Activated T-cell treated with anti-CD3 and anti-CD28 coated beads, Interleukin-2, amount 50 U/mL, for 4 hours (primary cell): ENCODE results near the gene ADAMTSL1. TPM values are rescaled to one million over a fixed set of nuclear protein-coding genes. Genes with fewer than 3 reads are reported as not detected.
"Not testable (repeated sequence)": the region's sequence is repeated elsewhere in the genome, so short reads cannot be mapped to it uniquely, and the experiment has no call there.

Experiments used
- ATAC-seq, 2 donors: fragments of 200-7000 bp; cut with Tn5 transposase; one replicate each; pipeline ENCODE4 v1.10.0; 2021
- DNase-seq: peaks from one replicate; pipeline ENCODE4 v3.0.0-alpha.2; 2020
- H3K27me3 Mint-ChIP-seq: one replicate; pipeline ENCODE4 v1.8.0; 2021; ENCODE audit warnings: low read depth, mixed read lengths
- H3K36me3 Mint-ChIP-seq: one replicate; pipeline ENCODE4 v1.8.0; 2022; ENCODE audit warnings: mixed read lengths; ENCODE audit not compliant: insufficient read depth
- H3K4me1 Mint-ChIP-seq: one replicate; pipeline ENCODE4 v1.8.0; 2021; ENCODE audit warnings: low read depth, mixed read lengths
- H3K4me3 Mint-ChIP-seq: one replicate; pipeline ENCODE4 v1.8.0; 2021; ENCODE audit warnings: mild to moderate bottlenecking, moderate library complexity, mixed read lengths
- H3K9me3 Mint-ChIP-seq: one replicate; pipeline ENCODE4 v1.8.0; 2021; ENCODE audit warnings: mixed read lengths
- total RNA-seq, 3 donors: library from RNA; stranded (reverse); gene quantifications; one replicate each; pipeline ENCODE4 v1.2.1, GENCODE V29; 2021

ADAMTSL1 gene
- total RNA-seq, 3 donors from 2014 or later = not detected

DNA sequence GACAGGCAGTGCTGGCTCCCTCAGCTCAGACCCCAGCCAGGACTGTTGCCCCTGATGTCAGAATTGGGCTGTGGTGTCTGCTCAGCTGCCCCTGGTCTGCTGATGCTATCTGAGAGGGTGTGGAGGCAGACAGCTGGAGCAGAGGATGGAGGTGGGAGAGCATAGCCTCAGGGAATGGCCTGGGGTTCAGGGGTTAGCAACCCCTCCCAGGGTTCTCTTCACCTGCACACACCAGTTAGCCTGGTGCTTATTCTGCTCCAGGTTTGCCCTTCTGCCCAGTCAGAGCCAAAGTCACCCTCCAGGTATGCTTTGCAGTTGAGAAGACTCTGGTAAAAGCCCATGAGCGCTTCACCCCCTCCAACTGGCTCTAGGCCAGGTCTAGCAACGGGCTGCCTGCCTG lies 449.2 kb downstream of the ADAMTSL1 start:
- Mint-ChIP-seq H3K4me3 (no peak overlapping the region), H3K4me1 (no peaks in the 10 kb centered on the region), H3K9me3 (no peaks in the 10 kb centered on the region), H3K36me3 (no peaks in the 10 kb centered on the region), H3K27me3 (no peaks in the 10 kb centered on the region)
- ATAC-seq (no peak), DNase-seq (no peak)

DNA sequence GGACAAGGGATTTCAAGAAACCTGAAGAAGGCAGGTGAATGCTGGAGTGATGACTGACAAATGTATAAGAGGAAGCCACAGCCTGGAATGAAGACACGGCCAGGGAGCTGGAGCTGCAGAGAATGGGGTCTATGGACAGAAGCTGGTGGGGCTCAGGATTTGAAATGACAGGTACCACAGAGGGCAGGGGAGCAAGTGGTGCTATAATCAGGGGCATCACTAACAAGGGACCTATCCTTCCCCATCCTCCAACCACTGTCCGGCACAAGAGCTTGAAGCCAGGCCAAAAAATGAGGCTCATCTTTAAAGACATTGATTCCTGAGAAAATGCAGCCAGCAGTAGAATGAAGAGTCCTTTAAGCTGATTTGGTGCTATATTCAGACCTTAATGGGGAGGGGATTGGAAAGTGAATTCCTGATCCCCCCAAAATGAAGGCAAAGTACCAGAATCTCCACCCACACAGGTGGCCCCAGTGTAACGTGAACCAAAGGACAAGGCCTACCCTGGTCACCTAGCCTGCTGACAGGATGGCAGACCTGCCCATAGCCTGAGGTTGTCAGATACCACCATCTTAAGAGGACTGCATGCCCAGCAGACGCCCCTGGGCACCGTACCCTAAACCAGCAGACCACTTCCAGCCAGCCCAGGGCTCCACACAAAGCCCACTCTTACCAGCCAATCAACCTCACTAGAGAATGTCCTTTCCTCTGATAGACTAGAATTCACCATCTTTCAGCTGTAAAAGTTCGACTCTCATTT lies 449.9 kb downstream of the ADAMTSL1 start:
- no peaks in the 10 kb centered on the region for H3K36me3 Mint-ChIP-seq
- DNase-seq (no peak), ATAC-seq (no peak)
- no peaks in the 10 kb centered on the region for H3K9me3 Mint-ChIP-seq
- no peaks in the 10 kb centered on the region for H3K4me1 Mint-ChIP-seq
- no peaks in the 10 kb centered on the region for H3K27me3 Mint-ChIP-seq
- no peak overlapping the region for H3K4me3 Mint-ChIP-seq

DNA sequence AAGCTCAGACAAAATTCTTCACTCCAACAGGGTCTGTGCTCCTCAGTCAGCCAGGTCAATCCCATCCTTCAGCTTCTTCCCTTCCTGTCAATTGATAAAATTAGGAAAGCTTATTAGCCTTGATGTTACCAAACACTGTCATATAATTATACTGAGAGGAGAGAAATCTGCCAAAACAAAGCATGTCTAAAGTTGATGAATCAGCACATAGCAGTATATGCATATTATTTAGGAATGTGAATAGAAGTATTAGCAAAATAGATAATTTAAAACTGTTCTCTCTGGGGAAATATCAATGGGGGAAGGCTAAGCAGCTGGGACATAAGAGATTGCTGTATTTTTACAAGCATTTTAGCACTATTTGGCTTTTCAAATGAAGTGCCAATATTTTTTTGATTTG lies 451.9 kb downstream of the ADAMTSL1 start:
- Mint-ChIP-seq H3K36me3 (no peaks in the 10 kb centered on the region), H3K27me3 (no peaks in the 10 kb centered on the region), H3K4me1 (no peaks in the 10 kb centered on the region), H3K9me3 (no peaks in the 10 kb centered on the region), H3K4me3 (no peak overlapping the region)
- ATAC-seq (no peak), DNase-seq (no peak)

DNA sequence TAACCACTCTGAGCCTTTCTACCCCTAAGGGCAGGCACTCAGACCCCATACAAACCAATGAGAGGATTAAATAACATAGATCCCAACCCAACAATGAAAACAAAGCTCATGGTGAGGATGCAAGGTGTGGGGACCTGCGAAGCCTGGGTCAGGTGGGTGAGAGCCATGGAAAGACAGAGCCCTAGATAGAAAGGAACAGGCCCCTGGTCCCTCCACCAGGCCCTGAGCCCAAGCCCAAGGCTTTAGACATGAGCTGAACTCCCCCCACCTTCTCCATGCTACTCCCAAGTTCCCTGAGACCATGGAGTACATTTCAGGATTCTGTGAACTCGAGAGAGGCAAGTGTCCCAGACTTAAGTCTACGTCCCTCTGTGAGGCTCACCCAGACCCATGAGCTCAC lies 452.6 kb downstream of the ADAMTSL1 start:
- DNase-seq (no peak), ATAC-seq (no peak)
- H3K36me3 Mint-ChIP-seq = no peaks in the 10 kb centered on the region
- no peaks in the 10 kb centered on the region for H3K9me3 Mint-ChIP-seq
- no peaks in the 10 kb centered on the region for H3K4me1 Mint-ChIP-seq
- H3K27me3 Mint-ChIP-seq = no peaks in the 10 kb centered on the region
- no peak overlapping the region for H3K4me3 Mint-ChIP-seq

DNA sequence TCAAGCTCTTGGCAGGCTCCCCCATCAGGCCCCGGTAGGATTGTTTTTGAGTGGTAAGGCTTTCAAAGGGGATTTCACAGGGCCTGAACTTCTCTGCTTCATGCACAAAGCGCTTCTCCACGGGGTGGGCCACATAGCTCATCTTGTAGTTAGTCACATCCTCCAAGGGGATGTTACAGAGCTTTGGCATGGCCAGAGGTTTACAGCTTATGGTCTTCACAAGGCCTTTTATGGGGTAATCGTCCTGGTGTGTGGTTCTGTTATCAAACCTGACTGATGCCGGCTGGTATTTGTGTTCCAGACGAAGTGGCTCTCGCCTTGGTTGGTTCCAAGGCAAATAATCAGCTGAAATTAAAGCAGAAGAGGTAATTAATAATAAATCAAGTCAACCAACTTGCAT lies 454.8 kb downstream of the ADAMTSL1 start:
- Mint-ChIP-seq H3K9me3 (no peaks in the 10 kb centered on the region), H3K27me3 (no peaks in the 10 kb centered on the region), H3K4me3 (no peak overlapping the region), H3K4me1 (no peaks in the 10 kb centered on the region), H3K36me3 (no peaks in the 10 kb centered on the region)
- DNase-seq (no peak), ATAC-seq (no peak)

DNA sequence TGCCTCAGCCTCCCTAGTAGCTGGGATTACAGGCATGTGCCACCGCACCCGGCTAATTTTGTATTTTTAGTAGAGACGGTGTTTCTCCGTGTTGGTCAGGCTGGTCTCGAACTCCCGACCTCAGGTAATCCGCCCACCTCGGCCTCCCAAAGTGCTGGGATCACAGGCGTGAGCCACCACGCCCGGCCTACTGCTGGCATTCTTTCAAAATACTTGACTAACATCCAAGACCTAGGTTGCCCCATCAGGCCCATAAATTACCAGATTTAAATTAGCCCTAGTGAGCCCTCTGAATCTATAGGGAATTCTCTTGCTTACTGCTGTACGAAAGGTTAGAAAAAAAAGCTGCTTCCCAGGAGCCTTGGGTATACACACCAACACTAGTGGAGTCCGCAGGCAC lies 456.7 kb downstream of the ADAMTSL1 start:
- not testable (repeated sequence) for H3K4me1 Mint-ChIP-seq, DNase-seq, H3K9me3 Mint-ChIP-seq, H3K36me3 Mint-ChIP-seq, H3K4me3 Mint-ChIP-seq, ATAC-seq, H3K27me3 Mint-ChIP-seq

DNA sequence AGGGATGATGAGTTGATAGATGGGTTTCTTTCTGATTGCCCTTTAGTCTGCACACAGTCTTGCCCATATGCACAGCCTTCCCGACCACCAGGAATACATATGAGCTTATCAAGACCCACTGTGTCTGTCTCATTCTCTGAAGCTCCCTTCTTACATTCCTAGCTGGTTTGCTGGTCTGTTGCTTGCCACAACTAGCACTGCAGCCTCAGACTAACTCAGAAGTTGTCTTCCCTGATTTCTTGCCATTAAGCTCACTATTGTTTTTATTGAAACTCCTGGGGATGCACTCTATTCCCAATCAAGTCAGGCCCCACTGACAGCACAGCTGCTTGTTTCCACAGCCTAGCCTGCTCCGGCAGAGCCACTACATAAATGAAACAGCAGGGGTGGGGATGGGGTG lies 461.6 kb downstream of the ADAMTSL1 start:
- H3K4me3 Mint-ChIP-seq = no peak overlapping the region
- H3K4me1 Mint-ChIP-seq = no peaks in the 10 kb centered on the region
- peaks cover 2% of the 10 kb centered on the region for H3K27me3 Mint-ChIP-seq
- H3K9me3 Mint-ChIP-seq = peaks cover 6% of the 10 kb centered on the region
- DNase-seq = no peak
- no peak for ATAC-seq
- no peaks in the 10 kb centered on the region for H3K36me3 Mint-ChIP-seq

DNA sequence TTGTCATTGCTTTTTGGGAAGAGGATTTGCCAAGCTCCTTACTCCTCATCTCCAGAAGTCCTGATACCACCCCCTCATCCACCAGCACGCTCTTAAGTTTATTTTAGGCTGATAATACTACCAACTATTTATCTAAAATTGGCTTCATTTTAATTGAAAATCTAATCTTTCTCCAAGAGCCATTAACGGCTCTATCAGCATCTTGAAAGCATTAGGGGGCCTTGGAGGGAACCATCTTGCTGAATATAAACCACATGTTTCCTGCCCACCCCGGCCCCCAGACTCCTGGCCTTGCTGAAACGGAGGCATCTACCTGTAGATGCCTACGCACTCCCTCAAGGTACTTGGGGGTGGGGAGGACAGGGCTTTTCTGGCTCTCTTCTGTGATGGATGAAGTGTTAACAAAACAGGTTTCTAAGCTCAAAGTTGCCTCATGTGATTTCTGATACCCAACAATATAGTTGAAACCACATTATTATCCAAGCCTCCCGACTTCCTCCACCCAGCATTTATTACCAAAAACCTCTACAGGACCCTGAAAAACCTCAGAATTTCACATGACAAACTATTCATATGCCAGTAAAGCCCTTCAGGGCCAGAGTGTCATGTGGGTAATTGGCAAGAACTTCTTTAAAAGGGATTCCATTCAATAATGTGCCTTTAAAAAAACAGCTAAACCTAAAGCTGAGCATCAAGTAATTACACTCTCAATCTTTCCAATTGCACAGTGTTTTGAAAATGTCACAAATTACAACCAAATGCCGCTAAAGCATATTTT lies 462.3 kb downstream of the ADAMTSL1 start:
- ATAC-seq (no peak), DNase-seq (no peak)
- H3K27me3 Mint-ChIP-seq = peaks cover 2% of the 10 kb centered on the region
- H3K9me3 Mint-ChIP-seq = peaks cover 6% of the 10 kb centered on the region
- no peaks in the 10 kb centered on the region for H3K36me3 Mint-ChIP-seq
- no peaks in the 10 kb centered on the region for H3K4me1 Mint-ChIP-seq
- no peak overlapping the region for H3K4me3 Mint-ChIP-seq

DNA sequence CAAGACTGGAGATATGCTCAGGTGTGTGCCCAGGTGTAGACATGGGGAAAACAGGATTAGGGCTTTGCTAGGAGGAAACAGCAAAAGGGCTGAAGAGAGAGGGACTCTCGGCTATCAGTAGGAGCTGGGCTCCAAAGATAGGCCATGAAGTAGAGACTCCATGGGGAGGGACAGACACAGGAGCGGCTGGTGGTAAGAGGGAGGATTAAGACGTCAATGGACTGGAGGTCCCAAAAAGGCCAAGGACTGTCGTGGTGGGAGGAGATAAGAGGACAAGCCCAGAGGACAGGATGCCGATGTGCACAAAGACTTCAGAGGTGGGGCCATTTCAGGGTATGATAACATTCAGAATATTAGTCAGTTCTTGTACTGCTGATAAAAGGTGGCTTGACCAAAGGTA lies 466.0 kb downstream of the ADAMTSL1 start:
- ATAC-seq = no peak
- H3K4me3 Mint-ChIP-seq = no peak overlapping the region
- no peaks in the 10 kb centered on the region for H3K36me3 Mint-ChIP-seq
- peaks cover 2% of the 10 kb centered on the region for H3K27me3 Mint-ChIP-seq
- DNase-seq = no peak
- H3K4me1 Mint-ChIP-seq = no peaks in the 10 kb centered on the region
- H3K9me3 Mint-ChIP-seq = no peaks in the 10 kb centered on the region

DNA sequence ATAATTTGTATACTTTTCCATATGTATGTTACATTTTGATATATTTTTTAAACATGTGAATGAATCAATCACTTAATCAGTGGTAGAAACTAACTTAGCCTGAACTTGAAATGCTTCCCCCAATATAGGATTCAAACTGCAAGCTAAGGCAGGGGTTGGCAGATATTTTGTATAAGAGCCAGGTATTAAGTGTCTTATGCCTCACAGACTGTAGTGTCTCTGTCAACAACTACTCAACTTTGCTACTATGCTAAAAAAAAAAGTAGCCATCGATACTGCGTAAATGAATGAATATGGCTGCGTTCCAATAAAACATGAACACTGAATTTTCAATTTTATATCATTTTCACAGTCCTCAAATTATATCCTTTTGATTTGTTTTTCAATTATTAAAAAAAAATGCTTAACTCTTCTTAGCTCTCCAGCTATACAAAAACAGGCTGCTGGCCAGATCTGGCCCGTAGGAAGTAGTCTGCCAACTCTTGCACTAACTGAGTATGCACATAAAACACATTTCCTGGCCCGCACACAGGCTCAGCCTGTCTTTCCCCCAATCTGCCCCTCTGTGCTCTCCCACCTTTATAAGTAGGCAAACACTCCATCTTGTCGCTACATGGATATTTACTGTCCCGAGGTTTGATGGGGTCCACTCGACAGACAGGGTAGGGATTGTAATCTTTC lies 467.2 kb downstream of the ADAMTSL1 start:
- peaks cover 2% of the 10 kb centered on the region for H3K27me3 Mint-ChIP-seq
- H3K9me3 Mint-ChIP-seq = no peaks in the 10 kb centered on the region
- DNase-seq (no peak), ATAC-seq (no peak)
- no peaks in the 10 kb centered on the region for H3K36me3 Mint-ChIP-seq
- H3K4me3 Mint-ChIP-seq = no peak overlapping the region
- no peaks in the 10 kb centered on the region for H3K4me1 Mint-ChIP-seq

DNA sequence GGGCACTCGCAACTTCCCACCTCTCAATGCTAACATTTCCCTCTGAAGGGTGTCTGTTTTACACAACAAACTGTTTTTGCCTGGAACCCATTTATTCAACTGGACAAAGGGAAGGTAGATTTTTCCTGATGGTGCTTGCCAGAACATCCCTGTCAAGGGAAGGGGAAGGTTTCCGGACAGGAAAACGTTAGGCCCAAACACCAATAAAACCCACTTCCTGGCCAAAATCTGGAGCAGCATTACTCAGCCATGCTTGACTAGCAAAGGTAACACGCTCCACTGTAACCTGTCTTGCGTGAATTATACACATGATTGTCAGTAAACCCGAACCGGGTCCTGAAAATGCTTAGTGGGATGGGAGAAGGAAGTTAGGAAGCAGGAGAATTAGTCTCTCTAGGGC lies 468.8 kb downstream of the ADAMTSL1 start:
- no peak for DNase-seq
- H3K36me3 Mint-ChIP-seq = no peaks in the 10 kb centered on the region
- H3K9me3 Mint-ChIP-seq = no peaks in the 10 kb centered on the region
- no peaks in the 10 kb centered on the region for H3K4me1 Mint-ChIP-seq
- no peak for ATAC-seq
- H3K4me3 Mint-ChIP-seq = no peak overlapping the region
- no peaks in the 10 kb centered on the region for H3K27me3 Mint-ChIP-seq

DNA sequence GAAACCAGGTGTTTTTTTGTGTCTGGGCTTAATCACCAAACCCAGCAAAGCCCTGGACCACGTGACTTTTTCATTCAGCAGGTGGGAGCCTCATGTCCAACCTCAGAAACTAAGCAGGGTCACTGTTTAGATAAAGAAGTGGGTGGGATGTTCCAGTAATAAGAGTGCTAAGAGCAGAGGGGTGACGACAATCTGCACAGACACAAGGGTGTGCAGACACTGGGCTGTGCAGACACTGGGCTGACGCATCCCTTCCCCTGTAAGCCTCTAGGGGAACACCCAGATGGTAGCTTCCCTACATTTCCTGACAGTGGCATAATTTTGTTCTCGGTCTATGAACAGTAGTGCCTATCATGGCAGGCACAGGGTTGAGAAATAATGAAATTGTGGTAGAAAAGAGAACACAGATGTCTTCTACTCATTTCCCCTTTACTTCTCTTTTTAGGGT lies 474.0 kb downstream of the ADAMTSL1 start:
- no peaks in the 10 kb centered on the region for H3K27me3 Mint-ChIP-seq
- no peaks in the 10 kb centered on the region for H3K9me3 Mint-ChIP-seq
- H3K4me1 Mint-ChIP-seq = no peaks in the 10 kb centered on the region
- DNase-seq (no peak), ATAC-seq (no peak)
- H3K4me3 Mint-ChIP-seq = no peak overlapping the region
- no peaks in the 10 kb centered on the region for H3K36me3 Mint-ChIP-seq

DNA sequence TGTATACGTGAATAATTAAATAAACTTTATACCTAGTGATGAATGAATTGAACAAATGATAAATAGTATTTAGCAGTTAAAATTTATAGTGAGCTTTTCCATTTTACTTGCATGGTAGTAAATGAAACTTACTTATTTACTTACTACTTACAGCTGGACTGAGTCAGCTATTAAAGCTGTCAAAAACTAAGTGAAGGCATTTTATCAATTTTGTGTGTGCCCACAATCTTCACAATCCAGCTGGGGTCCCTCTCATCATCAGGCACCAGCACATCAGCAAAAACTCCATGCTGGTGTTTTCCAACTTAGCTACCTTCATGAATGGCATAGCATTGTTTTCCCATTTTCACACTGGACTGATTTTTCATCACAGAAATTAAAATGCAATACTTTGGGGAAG lies 478.0 kb downstream of the ADAMTSL1 start:
- no peak for DNase-seq
- no peak overlapping the region for H3K4me3 Mint-ChIP-seq
- H3K4me1 Mint-ChIP-seq = no peaks in the 10 kb centered on the region
- H3K36me3 Mint-ChIP-seq = no peaks in the 10 kb centered on the region
- H3K9me3 Mint-ChIP-seq = no peaks in the 10 kb centered on the region
- peaks cover 2% of the 10 kb centered on the region for H3K27me3 Mint-ChIP-seq
- no peak for ATAC-seq

DNA sequence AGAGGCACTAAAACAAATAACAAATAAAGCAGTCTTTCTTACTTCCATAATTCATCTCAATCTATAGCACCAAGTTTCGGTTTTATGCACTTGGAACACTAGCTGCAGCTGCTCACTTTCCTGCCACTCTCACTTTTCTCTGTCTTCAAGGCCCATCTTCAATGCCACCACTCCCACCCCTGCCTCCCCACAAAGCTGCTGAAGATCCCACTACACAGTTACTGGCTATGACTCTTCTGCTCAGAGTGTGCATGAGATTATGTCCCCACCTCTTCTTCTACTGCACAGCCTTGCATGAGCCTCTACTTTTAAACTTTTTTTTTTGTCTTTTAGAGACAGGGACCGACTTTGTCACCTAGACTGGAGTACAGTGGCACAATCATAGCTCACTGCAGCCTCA lies 481.7 kb downstream of the ADAMTSL1 start:
- Mint-ChIP-seq H3K4me3 (no peak overlapping the region), H3K27me3 (peaks cover 4% of the 10 kb centered on the region), H3K9me3 (no peaks in the 10 kb centered on the region), H3K36me3 (no peaks in the 10 kb centered on the region), H3K4me1 (no peaks in the 10 kb centered on the region)
- DNase-seq (no peak), ATAC-seq (no peak)
